Activated T-cell treated with anti-CD3 and anti-CD28 coated beads, Interleukin-2, amount 50 U/mL, for 1 hour (primary cell): Measurements from ENCODE around the gene ANKHD1.
A peak's percentile ranks its signal among the peaks of the same experiment; 100 is the strongest.

Experiments
- DNase-seq: peaks from one replicate; pipeline ENCODE4 v3.0.0-alpha.2; 2020

ANKHD1 gene

GRCh38 chr5:140547508-140548299 lies 146.1 kb downstream of the ANKHD1 start, which contains the start of gene EIF4EBP3:
Gene EIF4EBP3 (plus strand): TSS chr5:140547662. CDS start chr5:140547738, 76 bp downstream.
- DNase-seq = peak; percentile 85

- no peak for DNase-seq
Observed at GRCh38 chr5:140548300-140548688, 146.7 kb downstream of the ANKHD1 start.

- DNase-seq = no peak
Observed at GRCh38 chr5:140548791-140549190, 147.2 kb downstream of the ANKHD1 start.

GRCh38 chr5:140549237-140550144 lies 147.9 kb downstream of the ANKHD1 start:
- DNase-seq = no peak

GRCh38 chr5:140550147-140551079 lies 148.8 kb downstream of the ANKHD1 start:
- DNase-seq = no peak

GRCh38 chr5:140551872-140552271 lies 150.2 kb downstream of the ANKHD1 start:
- DNase-seq = no peak

- no peak for DNase-seq
Observed at GRCh38 chr5:140553657-140554056, 152.0 kb downstream of the ANKHD1 start.

GRCh38 chr5:140554454-140554853 lies 152.8 kb downstream of the ANKHD1 start:
- no peak for DNase-seq

GRCh38 chr5:140555747-140556312 lies 154.2 kb downstream of the ANKHD1 start:
- DNase-seq = no peak

GRCh38 chr5:140556438-140556837 lies 154.8 kb downstream of the ANKHD1 start:
- no peak for DNase-seq

GRCh38 chr5:140557136-140557805 lies 155.6 kb downstream of the ANKHD1 start, which contains the start of gene SRA1:
Gene SRA1 (minus strand): TSS chr5:140557473. CDS start chr5:140557452, 21 bp downstream.
- DNase-seq = peak; percentile 81

- no peak for DNase-seq
Observed at GRCh38 chr5:140557965-140558364, 156.3 kb downstream of the ANKHD1 start.

GRCh38 chr5:140558542-140558941 lies 156.9 kb downstream of the ANKHD1 start:
- no peak for DNase-seq

GRCh38 chr5:140560227-140560626 lies 158.6 kb downstream of the ANKHD1 start:
- no peak for DNase-seq

- no peak for DNase-seq
Observed at GRCh38 chr5:140561753-140562523, 160.3 kb downstream of the ANKHD1 start.

GRCh38 chr5:140563596-140563995 lies 162.0 kb downstream of the ANKHD1 start:
- no peak for DNase-seq

GRCh38 chr5:140564196-140565023 lies 162.8 kb downstream of the ANKHD1 start, which contains the start of the genes APBB3 and SLC35A4:
Gene APBB3 (minus strand): TSS chr5:140564598. CDS start chr5:140564245, 353 bp downstream.
Gene SLC35A4 (plus strand): TSS chr5:140564828. CDS start chr5:140567170, 2,342 bp downstream.
- peak; percentile 95 for DNase-seq

- no peak for DNase-seq
Observed at GRCh38 chr5:140565024-140565779, 163.6 kb downstream of the ANKHD1 start.

- no peak for DNase-seq
Observed at GRCh38 chr5:140565780-140566095, 164.1 kb downstream of the ANKHD1 start.
